ENCODE measurements around the gene GNAT2.

DNA sequence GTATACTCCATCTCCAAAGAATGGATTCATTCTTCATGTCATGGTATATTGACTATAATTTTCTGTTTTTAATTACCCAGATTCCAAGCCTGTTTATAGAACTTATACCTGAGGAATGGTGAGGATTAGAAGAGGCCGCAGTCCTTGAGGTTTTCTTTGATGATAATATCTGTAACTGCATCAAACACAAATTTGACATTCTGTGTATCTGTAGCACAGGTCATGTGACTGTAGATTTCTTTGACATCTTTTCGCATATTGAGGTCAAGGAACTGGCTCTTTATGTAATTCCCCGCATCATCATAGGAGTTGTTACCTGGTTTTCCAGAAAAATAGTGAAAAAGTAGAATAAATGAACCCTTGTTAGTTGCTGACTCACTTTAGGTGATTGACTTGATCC lies 16.2 kb downstream of the GNAT2 start:
- TF ChIP-seq YY1 (IDR thresholded peaks at IDR 0.05; ENCODE audit: insufficient read depth, insufficient read length) (no peak), ZNF274 (IDR thresholded peaks at IDR 0.05; ENCODE audit: low read depth, low read length) (no peak)

Data from NT2/D1 (cell line).